H1 (cell line): ENCODE data around the gene PANX2. TPM values are rescaled to one million over a fixed set of nuclear protein-coding genes. Genes with fewer than 3 reads are reported as not detected.

Experiments used
- CTCF ChIA-PET: fragments of 300-600 bp; sonication (Branson Sonifier 250); formaldehyde crosslinking; loops from one replicate; lab custom pipeline; 2021; ENCODE audit not compliant: partially characterized antibody; lab: Charles Lee
- POLR2A ChIA-PET: fragments of 300-600 bp; sonication (Branson Sonifier 250); formaldehyde crosslinking; loops from one replicate; lab custom pipeline; 2021; ENCODE audit warnings: inconsistent platforms; ENCODE audit not compliant: partially characterized antibody; lab: Charles Lee
- DNase-seq, 2 experiments: peaks; one replicate each; pipeline versions ENCODE4 v3.0.0 to v3.0.0-alpha.2; 2010 to 2022; ENCODE audit warnings: low spot score in 2 of 2, low read depth in 1 of 2, mixed read lengths in 1 of 2
- FAIRE-seq: peaks from 2 replicates; lab custom pipeline; 2011; peaks lifted over from hg19 to GRCh38; lab: Jason Lieb, UNC
- H2AFZ ChIP-seq: 2 replicates; pipeline ENCODE4 v1.8.1; 2012; ENCODE audit warnings: low read length, inconsistent platforms
- H2AK5ac ChIP-seq: 2 replicates; pipeline ENCODE4 v1.6.1; 2013; ENCODE audit warnings: low read depth, low read length
- H2BK120ac ChIP-seq: replicated peaks from 2 replicates; pipeline ENCODE3; 2013; ENCODE audit warnings: low read depth, low read length, inconsistent platforms
- H2BK12ac ChIP-seq: 2 replicates; pipeline ENCODE4 v1.6.1; 2013; ENCODE audit warnings: low read depth, low read length
- H2BK15ac ChIP-seq: 2 replicates; pipeline ENCODE4 v1.6.1; 2013; ENCODE audit warnings: low read length
- H2BK20ac ChIP-seq: 2 replicates; pipeline ENCODE4 v1.6.1; 2013; ENCODE audit warnings: low read length
- H2BK5ac ChIP-seq: 2 replicates; pipeline ENCODE4 v1.6.1; 2013; ENCODE audit warnings: low read depth, low read length
- H3K14ac ChIP-seq: 2 replicates; pipeline ENCODE4 v1.6.1; 2013; ENCODE audit warnings: inconsistent platforms; ENCODE audit not compliant: insufficient read length
- H3K18ac ChIP-seq: 2 replicates; pipeline ENCODE4 v1.6.1; 2013; ENCODE audit warnings: low read length; ENCODE audit errors: extremely low read depth
- H3K23ac ChIP-seq: 2 replicates; pipeline ENCODE4 v1.6.1; 2013; ENCODE audit warnings: inconsistent platforms; ENCODE audit not compliant: insufficient read length
- H3K23me2 ChIP-seq: 2 replicates; pipeline ENCODE4 v1.6.1; 2013; ENCODE audit warnings: low read depth, low read length
- H3K27ac ChIP-seq: 2 replicates; pipeline ENCODE4 v1.6.1; 2011; ENCODE audit warnings: low read depth, low read length, inconsistent platforms
- H3K27me3 ChIP-seq, 4 experiments: replicated peaks in 1 of 4; 1 replicate in 1 of 4; 2 replicates in 3 of 4; pipeline versions ENCODE4 v1.6.1 to v1.8.1; 2011 to 2013; ENCODE audit warnings: low read length in 3 of 4, mild to moderate bottlenecking in 3 of 4, inconsistent platforms in 2 of 4, mixed read lengths in 2 of 4, moderate library complexity in 1 of 4; ENCODE audit not compliant: control insufficient read depth in 3 of 4, insufficient read depth in 3 of 4; ENCODE audit errors: extremely low read depth in 1 of 4
- H3K36me3 ChIP-seq, 4 experiments: 2 replicates each; pipeline versions ENCODE4 v1.6.1 to v1.8.1; 2011 to 2013; ENCODE audit warnings: mild to moderate bottlenecking in 4 of 4, low read length in 3 of 4, moderate library complexity in 2 of 4, control low read depth in 1 of 4, inconsistent platforms in 1 of 4; ENCODE audit not compliant: insufficient read depth in 4 of 4, control insufficient read depth in 2 of 4
- H3K4ac ChIP-seq: replicated peaks from 2 replicates; pipeline ENCODE3; 2013; ENCODE audit warnings: low read length, low read depth, mixed read lengths, inconsistent platforms; ENCODE audit not compliant: insufficient read length
- H3K4me1 ChIP-seq, 4 experiments: replicated peaks in 1 of 4; 1 replicate in 1 of 4; 2 replicates in 3 of 4; pipeline versions ENCODE4 v1.6.1 to v1.8.1; 2011 to 2013; ENCODE audit warnings: low read length in 3 of 4, inconsistent platforms in 2 of 4, mixed read lengths in 1 of 4; ENCODE audit not compliant: insufficient read depth in 4 of 4, control insufficient read depth in 3 of 4
- H3K4me2 ChIP-seq, 2 experiments: 2 replicates each; pipeline versions ENCODE4 v1.6.1 to v1.8.1; 2011 to 2013; ENCODE audit warnings: low read depth in 2 of 2, low read length in 2 of 2, control low read depth in 1 of 2, inconsistent platforms in 1 of 2, mild to moderate bottlenecking in 1 of 2; ENCODE audit not compliant: insufficient read depth in 1 of 2
- H3K4me3 ChIP-seq, 4 experiments: fragments of 200-600, 300-600 bp in 1 of 4; sonication (generic), shearing (Covaris generic), sonication (Bioruptor Twin) in 1 of 4; 2 replicates each; pipeline versions ENCODE4 v1.5.1 to v1.8.1; 2011 to 2016; ENCODE audit warnings: low read length in 4 of 4, low read depth in 3 of 4, control low read depth in 2 of 4, inconsistent platforms in 2 of 4, mild to moderate bottlenecking in 2 of 4, mixed read lengths in 1 of 4, moderate library complexity in 1 of 4; ENCODE audit not compliant: insufficient read depth in 2 of 4; ENCODE audit errors: extremely low read depth in 1 of 4
- H3K56ac ChIP-seq: replicated peaks from 2 replicates; pipeline ENCODE3; 2013; ENCODE audit warnings: low read depth, mild to moderate bottlenecking, mixed read lengths, low read length, inconsistent platforms; ENCODE audit not compliant: insufficient read length
- H3K79me1 ChIP-seq: 2 replicates; pipeline ENCODE4 v1.6.1; 2013; ENCODE audit warnings: low read depth, low read length, control low read depth
- H3K79me2 ChIP-seq, 2 experiments: 2 replicates each; pipeline versions ENCODE4 v1.6.1 to v1.8.1; 2012 to 2013; ENCODE audit warnings: low read length in 2 of 2, mild to moderate bottlenecking in 2 of 2, inconsistent platforms in 1 of 2; ENCODE audit not compliant: insufficient read depth in 2 of 2, control insufficient read depth in 1 of 2
- H3K9ac ChIP-seq, 4 experiments: replicated peaks in 1 of 4; 1 replicate in 1 of 4; 2 replicates in 3 of 4; pipeline versions ENCODE4 v1.6.1 to v1.8.1; 2011 to 2013; ENCODE audit warnings: low read depth in 3 of 4, low read length in 3 of 4, control low read depth in 2 of 4, mild to moderate bottlenecking in 2 of 4, moderate library complexity in 2 of 4, inconsistent platforms in 1 of 4; ENCODE audit errors: extremely low read depth in 1 of 4
- H3K9me3 ChIP-seq, 2 experiments: 2 replicates each; pipeline versions ENCODE4 v1.6.1 to v1.8.1; 2012 to 2013; ENCODE audit warnings: mild to moderate bottlenecking in 2 of 2, moderate library complexity in 2 of 2, control low read depth in 1 of 2, inconsistent platforms in 1 of 2, low read depth in 1 of 2, low read length in 1 of 2, mixed read lengths in 1 of 2; ENCODE audit not compliant: insufficient read depth in 2 of 2
- H4K20me1 ChIP-seq, 2 experiments: replicated peaks in 1 of 2; 2 replicates each; pipeline versions ENCODE3 to v1.8.1; 2011 to 2013; ENCODE audit warnings: inconsistent platforms in 2 of 2, low read length in 2 of 2, mild to moderate bottlenecking in 1 of 2; ENCODE audit not compliant: insufficient read depth in 2 of 2, control insufficient read depth in 1 of 2
- H4K5ac ChIP-seq: 2 replicates; pipeline ENCODE4 v1.6.1; 2013; ENCODE audit warnings: low read length, low read depth, mixed read lengths, inconsistent platforms; ENCODE audit not compliant: insufficient read length
- H4K8ac ChIP-seq: 2 replicates; pipeline ENCODE4 v1.8.0; 2013; ENCODE audit warnings: mild to moderate bottlenecking, moderate library complexity, low read length, inconsistent platforms; ENCODE audit not compliant: insufficient read depth; ENCODE audit errors: extremely low read depth
- H4K91ac ChIP-seq: replicated peaks from 2 replicates; pipeline ENCODE3; 2013; ENCODE audit warnings: low read length, mixed read lengths, inconsistent platforms; ENCODE audit not compliant: insufficient read length
- BRCA1 ChIP-seq: IDR thresholded peaks from 2 replicates; pipeline ENCODE4 v1.6.1; 2012; ENCODE audit warnings: low read depth, low read length, improper control_type of control experiment
- CHD1 ChIP-seq: IDR thresholded peaks from 2 replicates; pipeline ENCODE4 v1.6.1; 2012; ENCODE audit warnings: low read depth, low read length, improper control_type of control experiment
- MAFK ChIP-seq: IDR thresholded peaks from 2 replicates; pipeline ENCODE4 v1.6.1; 2012; ENCODE audit warnings: low read depth, mild to moderate bottlenecking, improper control_type of control experiment, low read length
- POU5F1 ChIP-seq: IDR thresholded peaks from 2 replicates; pipeline ENCODE4 v1.6.1; 2011; ENCODE audit warnings: low read depth, mild to moderate bottlenecking, low read length, moderate library complexity
- SP1 ChIP-seq: IDR thresholded peaks from 2 replicates; pipeline ENCODE4 v1.6.1; 2011; ENCODE audit warnings: low read depth, low read length
- SRF ChIP-seq: IDR thresholded peaks from 2 replicates; pipeline ENCODE4 v1.6.1; 2011; ENCODE audit warnings: mild to moderate bottlenecking, low read depth, low read length, moderate library complexity
- WGBS, 2 experiments: shearing (Covaris generic) in 1 of 2; methylation state at CpG; one replicate each; pipeline versions ENCODE4 v1.1.6 to v1.1.7; 2013 to 2015; ENCODE audit warnings: low lambda C conversion rate in 2 of 2, mixed read lengths in 2 of 2, inconsistent platforms in 1 of 2, low coverage in 1 of 2, missing lambda C conversion rate in 1 of 2; ENCODE audit not compliant: insufficient replicate concordance in 2 of 2, insufficient coverage in 1 of 2, insufficient read length in 1 of 2; ENCODE audit errors: extremely low coverage in 1 of 2, missing lambda C conversion rate in 1 of 2; 5-methylcytosine and 5-hydroxymethylcytosine counted together
- polyA plus RNA-seq, 7 experiments: library from polyadenylated mRNA; depleted of rRNA in 3 of 7; stranded (reverse) in 5 of 7; unstranded in 2 of 7; fragments of >200 nt in 5 of 7; fragments of 200-250 nt in 2 of 7; gene quantifications; 1 replicate in 5 of 7; 2 replicates in 1 of 7; 4 replicates in 1 of 7; pipeline versions ENCODE4 v1.2.1 to v1.2.3, GENCODE V29; 2011 to 2013; ENCODE audit warnings: missing spikeins in 2 of 7, mixed read lengths in 2 of 7
- total RNA-seq: library from RNA; stranded (reverse); fragmentation: NEBNext Ultra II Directional; extraction: Animal tissue kit (Norgen Biotek cat#: 25700); gene quantifications from 2 replicates; pipeline ENCODE4 v1.2.1, GENCODE V29; 2021

Gene PANX2
- total and polyA plus RNA-seq, 2 of the 8 experiments (the other 6 are each of a cell fraction or from before 2014, with no cell fraction given): 3.5 to 5.0 TPM

- peaks cover 7 to 32% of the 10 kb centered on the region in 2 experiments for H4K20me1 ChIP-seq
- DNase-seq: peak in 1 of 2 experiments; percentile 52
Measured at GRCh38 chr22:50218153-50218995, 47.8 kb downstream of the PANX2 start.

More at GRCh38 chr22:50218153-50218995, 47.8 kb downstream of the PANX2 start:
- H3K18ac ChIP-seq: no peak overlapping the region
- H3K4me3 ChIP-seq: no peak overlapping the region
- no peak overlapping the region for H2BK5ac ChIP-seq
- FAIRE-seq: no peak
- no peak overlapping the region for H3K9ac ChIP-seq
- H3K36me3 ChIP-seq: peaks cover 5 to 43% (median 27%) of the 10 kb centered on the region in 4 experiments
- no peak overlapping the region for H2BK15ac ChIP-seq
- H3K79me1 ChIP-seq: peaks cover 2% of the 10 kb centered on the region; the same call in 1 of the 2 replicates
- H3K9me3 ChIP-seq: no peaks in the 10 kb centered on the region; a peak in 1 of 4 replicates
- no peak overlapping the region for H2AFZ ChIP-seq
- WGBS, 2 experiments: 89% methylated on average over 41 of the region's 43 CpGs; no CpG with 5 or more reads in 1 of the 2 experiments
- no peak overlapping the region for H4K91ac ChIP-seq
- no peaks in the 10 kb centered on the region for H3K23me2 ChIP-seq
- ChIA-PET POLR2A (interaction anchor here (0.6 to 2.9 kb wide), 8 partner anchors 9 to 446 kb away, joined by 3 to 9 read pairs (median 3); no protein-coding TSS in a partner anchor), CTCF (interaction anchor here (0.6 to 2.4 kb wide), 10 partner anchors 10 to 345 kb away, joined by 3 to 6 read pairs (median 4); partner anchors contain the start of gene SYCE3)
- no peaks in the 10 kb centered on the region; a peak in 1 of 4 replicates for H3K79me2 ChIP-seq
- H3K27me3 ChIP-seq: no peaks in the 10 kb centered on the region
- no peak overlapping the region for H2AK5ac ChIP-seq
- H3K4ac ChIP-seq: no peak overlapping the region
- no peak overlapping the region for H3K23ac ChIP-seq
- TF ChIP-seq CHD1 (no peak), MAFK (no peak), POU5F1 (no peak), SRF (no peak), BRCA1 (no peak), SP1 (no peak)
- H2BK120ac ChIP-seq: no peak overlapping the region
- no peak overlapping the region for H4K5ac ChIP-seq
- no peak overlapping the region for H2BK20ac ChIP-seq
- H3K4me2 ChIP-seq: no peak overlapping the region; a peak in 1 of 4 replicates
- H3K14ac ChIP-seq: no peak overlapping the region
- no peak overlapping the region for H3K27ac ChIP-seq
- H3K56ac ChIP-seq: no peak overlapping the region
- H3K4me1 ChIP-seq: peaks cover 0 to 11% (median 2%) of the 10 kb centered on the region in 4 experiments; a peak in 3 of 7 replicates
- H4K8ac ChIP-seq: no peak overlapping the region; the same call in 1 of the 2 replicates
- H2BK12ac ChIP-seq: no peak overlapping the region
